CD8-positive, alpha-beta memory T cell (primary cell): Measurements from ENCODE around the gene HCN2. TPM values are rescaled to one million over a fixed set of nuclear protein-coding genes. Genes with fewer than 3 reads are reported as not detected.
A peak's percentile ranks its signal among the peaks of the same experiment; 100 is the strongest.

Experiments used
- CTCF ChIA-PET: fragments of 350-600 bp; sonication (Branson Sonifier 250); formaldehyde crosslinking; loops from one replicate; lab custom pipeline; 2021; ENCODE audit warnings: antibody characterized with exemption; lab: Charles Lee
- POLR2A ChIA-PET: fragments of 350-600 bp; sonication (Branson Sonifier 250); formaldehyde crosslinking; loops from one replicate; lab custom pipeline; 2021; ENCODE audit warnings: antibody characterized with exemption; lab: Charles Lee
- DNase-seq, 5 donors: peaks; one replicate each; pipeline versions ENCODE4 v3.0.0 to v3.0.0-alpha.2; 2020 to 2022; ENCODE audit warnings: mixed read lengths in 1 of 5
- H3K27ac ChIP-seq: one replicate; pipeline ENCODE4 v1.7.0; 2013; ENCODE audit warnings: low read depth, mild to moderate bottlenecking, low read length, moderate library complexity
- H3K27me3 ChIP-seq: 2 replicates; pipeline ENCODE4 v1.7.0; 2013; ENCODE audit warnings: low read length, mild to moderate bottlenecking; ENCODE audit not compliant: insufficient read depth, poor library complexity, severe bottlenecking
- H3K36me3 ChIP-seq: 2 replicates; pipeline ENCODE4 v1.7.0; 2013; ENCODE audit warnings: mild to moderate bottlenecking, low read length, moderate library complexity; ENCODE audit not compliant: insufficient read depth
- H3K4me1 ChIP-seq: 2 replicates; pipeline ENCODE4 v1.7.0; 2013; ENCODE audit warnings: mild to moderate bottlenecking, low read length, moderate library complexity; ENCODE audit not compliant: insufficient read depth
- H3K4me3 ChIP-seq: 2 replicates; pipeline ENCODE4 v1.7.0; 2013; ENCODE audit warnings: mild to moderate bottlenecking, low read length
- H3K9me3 ChIP-seq: 2 replicates; pipeline ENCODE4 v1.7.0; 2013; ENCODE audit warnings: mild to moderate bottlenecking, low read length
- H3K27ac Mint-ChIP-seq, 8 donors: one replicate each; pipeline ENCODE4 v1.8.0; 2020 to 2021; ENCODE audit warnings: mixed read lengths in 8 of 8, mild to moderate bottlenecking in 6 of 8, inconsistent platforms in 3 of 8, moderate library complexity in 3 of 8
- H3K27me3 Mint-ChIP-seq, 2 donors: one replicate each; pipeline ENCODE4 v1.8.0; 2020 to 2021; ENCODE audit warnings: mixed read lengths in 2 of 2, mild to moderate bottlenecking in 1 of 2, moderate library complexity in 1 of 2
- H3K36me3 Mint-ChIP-seq, 3 donors: one replicate each; pipeline ENCODE4 v1.8.0; 2020 to 2021; ENCODE audit warnings: mixed read lengths in 3 of 3, inconsistent platforms in 1 of 3, mild to moderate bottlenecking in 1 of 3
- H3K4me1 Mint-ChIP-seq, 3 donors: one replicate each; pipeline ENCODE4 v1.8.0; 2020 to 2021; ENCODE audit warnings: mixed read lengths in 3 of 3, inconsistent platforms in 1 of 3, mild to moderate bottlenecking in 1 of 3
- H3K4me3 Mint-ChIP-seq, 7 donors: one replicate each; pipeline ENCODE4 v1.8.0; 2020 to 2021; ENCODE audit warnings: mixed read lengths in 7 of 7, mild to moderate bottlenecking in 6 of 7, moderate library complexity in 4 of 7, inconsistent platforms in 2 of 7
- H3K9me3 Mint-ChIP-seq, 5 donors: one replicate each; pipeline ENCODE4 v1.8.0; 2020 to 2022; ENCODE audit warnings: mixed read lengths in 5 of 5, mild to moderate bottlenecking in 3 of 5, moderate library complexity in 2 of 5, inconsistent platforms in 1 of 5
- polyA plus RNA-seq: library from polyadenylated mRNA; unstranded; fragments of 300-500 nt; fragmentation: Illumina TruSeq; gene quantifications from one replicate; pipeline ENCODE4 v1.2.3, GENCODE V29; 2021
- total RNA-seq, 2 experiments: library from RNA; stranded (reverse); gene quantifications; one replicate each; pipeline ENCODE4 v1.2.3, GENCODE V29; 2021

Gene HCN2
- total and polyA plus RNA-seq, 3 experiments from 2014 or later, result 0.42 to 0.48 TPM; not detected in 1

DNA sequence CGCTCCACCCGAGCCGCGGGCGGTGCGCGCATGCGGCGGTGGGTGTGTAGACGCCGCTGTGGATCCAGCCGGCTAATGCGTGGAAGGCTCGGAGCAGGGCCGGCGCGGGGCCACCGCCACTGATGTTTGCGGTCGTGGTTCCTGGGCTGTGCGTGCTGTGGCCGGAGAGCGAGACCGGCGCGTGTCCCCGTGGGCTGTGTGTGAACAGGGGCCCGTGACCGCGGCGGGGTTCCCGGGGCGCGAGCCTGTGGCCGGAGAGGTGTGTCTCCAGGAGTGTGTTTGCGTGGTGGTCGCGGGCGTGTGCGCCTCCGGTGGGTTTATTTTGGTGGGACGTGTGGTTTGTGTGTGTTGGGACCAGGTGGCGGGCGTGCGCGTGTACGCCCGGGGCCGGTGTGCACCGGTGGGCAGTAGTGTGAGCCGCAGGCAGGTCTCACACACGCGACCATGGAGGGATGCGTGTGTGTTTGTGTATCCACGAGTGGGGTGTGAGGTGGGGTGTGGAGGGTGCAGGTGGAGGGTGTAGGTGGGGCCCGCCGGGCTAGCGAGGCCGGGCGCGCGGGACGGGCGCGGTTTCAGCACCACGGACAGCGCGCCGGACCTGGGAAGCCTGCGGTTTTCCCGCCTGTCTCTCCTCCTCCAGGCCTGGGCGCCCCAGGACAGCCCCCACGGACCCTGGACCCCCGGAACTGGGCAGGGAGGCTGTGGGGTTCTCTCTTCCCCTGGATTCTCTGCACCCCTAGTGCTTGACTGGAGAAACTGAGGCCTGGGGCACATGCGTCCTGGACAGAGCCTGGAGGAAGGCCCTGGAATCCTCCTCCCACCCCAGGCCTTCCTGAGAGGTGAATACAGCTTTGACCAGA is 1.6 kb downstream of the HCN2 start:
- Mint-ChIP-seq H3K27ac (no peak overlapping the region), H3K4me1 (peaks cover 4 to 17% (median 5%) of the 10 kb centered on the region in 3 donors), H3K4me3 (peak overlapping the region in 5 of 7 donors; percentile 24 to 66 (median 33)), H3K36me3 (no peaks in the 10 kb centered on the region), H3K9me3 (no peaks in the 10 kb centered on the region), H3K27me3 (peaks cover 10 to 28% of the 10 kb centered on the region in 2 donors)
- Histone ChIP-seq H3K4me3 (no peak overlapping the region), H3K9me3 (no peaks in the 10 kb centered on the region), H3K4me1 (peaks cover 16% of the 10 kb centered on the region), H3K27me3 (peaks cover 20% of the 10 kb centered on the region), H3K27ac (no peak overlapping the region), H3K36me3 (no peaks in the 10 kb centered on the region)
- CTCF ChIA-PET, result no interaction called here
- no peak for DNase-seq
- POLR2A ChIA-PET, result no interaction called here

DNA sequence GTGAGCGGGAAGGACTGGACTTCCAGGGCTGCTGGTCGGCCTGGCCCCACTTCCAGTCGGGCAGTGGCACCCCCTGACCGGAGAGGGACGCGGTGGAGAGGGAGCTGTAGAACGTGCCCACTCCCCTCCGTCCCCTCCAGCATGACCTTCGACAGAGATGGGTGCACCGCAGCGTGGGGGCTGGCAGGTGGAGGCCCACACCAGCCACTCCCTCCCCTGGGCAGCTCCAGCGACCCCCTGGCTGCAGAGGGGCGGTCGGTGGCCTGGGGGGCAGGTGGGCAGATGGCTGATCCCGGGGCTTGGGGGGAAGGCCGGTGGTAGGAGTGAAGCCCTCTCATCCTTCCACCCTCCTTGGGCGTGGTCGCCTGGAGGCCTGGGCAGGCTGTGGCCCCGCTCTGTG is 2.4 kb downstream of the HCN2 start:
- POLR2A ChIA-PET, result no interaction called here
- CTCF ChIA-PET, result no interaction called here

DNA sequence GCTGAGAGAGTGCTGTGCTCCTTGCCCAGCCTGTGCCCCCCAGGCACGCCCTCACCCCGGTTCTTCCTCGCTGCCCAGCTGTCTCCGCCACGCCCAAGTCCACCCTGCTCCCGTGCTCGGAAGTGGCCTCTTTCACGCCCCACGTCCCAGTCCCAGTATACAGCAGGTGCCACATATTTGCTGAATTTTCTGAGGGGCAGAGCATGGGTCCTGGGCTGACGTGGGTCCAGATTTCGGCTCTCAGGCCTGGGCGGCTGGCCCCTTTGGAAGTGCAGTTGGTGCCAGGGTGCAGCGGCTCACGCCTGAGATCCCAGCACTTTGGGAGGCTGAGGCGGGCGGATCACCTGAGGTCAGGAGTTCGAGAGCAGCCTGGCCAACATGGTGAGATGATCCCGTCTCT is 3.4 kb downstream of the HCN2 start:
- Mint-ChIP-seq H3K27me3 (peaks cover 9 to 23% of the 10 kb centered on the region in 2 donors), H3K4me1 (peaks cover 1 to 14% (median 4%) of the 10 kb centered on the region in 3 donors), H3K9me3 (no peaks in the 10 kb centered on the region), H3K27ac (no peak overlapping the region), H3K4me3 (peak overlapping the region in 2 of 7 donors; percentile 35 to 36), H3K36me3 (no peaks in the 10 kb centered on the region)
- Histone ChIP-seq H3K27ac (no peak overlapping the region), H3K4me1 (peaks cover 14% of the 10 kb centered on the region), H3K27me3 (peaks cover 18% of the 10 kb centered on the region), H3K36me3 (no peaks in the 10 kb centered on the region), H3K4me3 (no peak overlapping the region), H3K9me3 (no peaks in the 10 kb centered on the region)
- ChIA-PET POLR2A (no interaction called here), CTCF (no interaction called here)
- no peak for DNase-seq

More for the DNA sequence above, 2.4 kb downstream of the HCN2 start:
- DNase-seq, result no peak
- Histone ChIP-seq H3K36me3 (no peaks in the 10 kb centered on the region), H3K9me3 (no peaks in the 10 kb centered on the region), H3K4me3 (no peak overlapping the region), H3K27ac (no peak overlapping the region), H3K27me3 (peaks cover 18% of the 10 kb centered on the region), H3K4me1 (peaks cover 16% of the 10 kb centered on the region)
- Mint-ChIP-seq H3K27me3 (peaks cover 10 to 25% of the 10 kb centered on the region in 2 donors), H3K27ac (no peak overlapping the region), H3K4me3 (no peak overlapping the region), H3K36me3 (no peaks in the 10 kb centered on the region), H3K4me1 (peaks cover 4 to 17% (median 5%) of the 10 kb centered on the region in 3 donors), H3K9me3 (no peaks in the 10 kb centered on the region)

DNA sequence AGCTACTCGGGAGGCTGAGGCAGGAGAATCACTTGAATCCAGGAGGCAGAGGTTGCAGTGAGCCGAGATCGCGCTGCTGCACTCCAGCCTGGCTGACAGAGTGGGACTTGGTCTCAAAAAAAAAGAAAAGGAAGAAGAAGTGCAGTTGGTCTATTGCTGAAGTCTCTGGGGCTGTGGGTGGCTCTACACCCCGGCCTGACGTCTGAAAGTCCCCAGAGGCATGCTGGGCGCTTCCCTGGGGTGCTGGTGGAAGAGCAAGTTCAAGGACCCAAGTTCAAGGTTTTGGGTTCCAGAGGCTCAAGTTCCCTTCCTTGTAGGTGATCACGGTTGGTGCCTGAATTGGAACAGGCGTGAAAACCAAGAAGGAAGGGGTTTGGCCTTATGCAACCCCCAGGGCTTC is 3.8 kb downstream of the HCN2 start:
- Mint-ChIP-seq H3K27me3 (peaks cover 6 to 20% of the 10 kb centered on the region in 2 donors), H3K9me3 (no peaks in the 10 kb centered on the region), H3K27ac (no peak overlapping the region), H3K4me1 (peaks cover 0 to 11% (median 2%) of the 10 kb centered on the region in 3 donors), H3K36me3 (no peaks in the 10 kb centered on the region), H3K4me3 (peak overlapping the region in 1 of 7 donors; percentile 35)
- H3K27me3 ChIP-seq, result peaks cover 16% of the 10 kb centered on the region
- H3K27ac ChIP-seq, result no peak overlapping the region
- CTCF ChIA-PET, result interaction anchor here (1.2 kb wide), 1 partner anchor 83 kb away, joined by 3 read pairs; no protein-coding TSS in a partner anchor
- peaks cover 10% of the 10 kb centered on the region for H3K4me1 ChIP-seq
- no peak for DNase-seq
- POLR2A ChIA-PET, result no interaction called here
- no peaks in the 10 kb centered on the region for H3K9me3 ChIP-seq
- no peak overlapping the region for H3K4me3 ChIP-seq
- H3K36me3 ChIP-seq, result no peaks in the 10 kb centered on the region

DNA sequence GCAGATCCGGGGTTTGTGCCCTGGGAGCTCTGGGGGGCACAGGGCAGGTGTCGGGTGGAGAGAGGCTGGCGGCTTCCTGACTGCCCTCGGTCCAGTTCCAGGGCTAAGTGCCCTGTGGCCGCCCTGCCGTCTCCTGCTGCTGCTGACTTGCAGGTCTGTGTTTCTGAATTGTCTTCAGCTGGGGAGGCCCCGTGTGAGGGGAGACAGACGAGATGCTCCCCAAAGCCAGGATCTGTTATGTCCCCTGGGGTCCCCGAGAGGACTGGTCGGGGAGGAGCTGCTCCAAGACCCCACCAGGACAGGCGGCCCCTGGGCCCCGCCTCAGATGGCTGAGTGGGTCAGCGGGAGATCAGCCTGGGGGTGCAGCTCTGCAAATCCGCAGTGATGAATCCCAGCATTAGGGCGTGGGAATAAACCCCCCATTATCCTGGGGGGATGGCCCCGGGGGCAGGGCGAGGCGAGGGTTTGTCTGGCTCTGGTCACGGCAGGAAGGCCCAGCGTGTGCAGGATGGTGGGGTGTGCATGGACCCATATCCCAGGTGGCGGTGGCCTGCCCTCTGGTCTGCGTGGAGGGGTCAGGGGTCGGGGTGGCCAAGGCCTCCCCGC is 4.7 kb downstream of the HCN2 start:
- no peak overlapping the region for H3K4me3 Mint-ChIP-seq
- Histone ChIP-seq H3K27me3 (peaks cover 8% of the 10 kb centered on the region), H3K4me1 (peaks cover under 1% of the 10 kb centered on the region), H3K27ac (no peak overlapping the region), H3K9me3 (no peaks in the 10 kb centered on the region), H3K36me3 (no peaks in the 10 kb centered on the region), H3K4me3 (no peak overlapping the region)
- H3K27me3 Mint-ChIP-seq, result peaks cover 6 to 17% of the 10 kb centered on the region in 2 donors
- peaks cover 0 to 4% (median 0%) of the 10 kb centered on the region in 3 donors for H3K4me1 Mint-ChIP-seq
- DNase-seq, result no peak
- H3K36me3 Mint-ChIP-seq, result no peaks in the 10 kb centered on the region
- ChIA-PET CTCF (interaction anchor here (1.2 kb wide), 1 partner anchor 84 kb away, joined by 3 read pairs; no protein-coding TSS in a partner anchor), POLR2A (no interaction called here)
- H3K27ac Mint-ChIP-seq, result no peak overlapping the region
- H3K9me3 Mint-ChIP-seq, result no peaks in the 10 kb centered on the region

DNA sequence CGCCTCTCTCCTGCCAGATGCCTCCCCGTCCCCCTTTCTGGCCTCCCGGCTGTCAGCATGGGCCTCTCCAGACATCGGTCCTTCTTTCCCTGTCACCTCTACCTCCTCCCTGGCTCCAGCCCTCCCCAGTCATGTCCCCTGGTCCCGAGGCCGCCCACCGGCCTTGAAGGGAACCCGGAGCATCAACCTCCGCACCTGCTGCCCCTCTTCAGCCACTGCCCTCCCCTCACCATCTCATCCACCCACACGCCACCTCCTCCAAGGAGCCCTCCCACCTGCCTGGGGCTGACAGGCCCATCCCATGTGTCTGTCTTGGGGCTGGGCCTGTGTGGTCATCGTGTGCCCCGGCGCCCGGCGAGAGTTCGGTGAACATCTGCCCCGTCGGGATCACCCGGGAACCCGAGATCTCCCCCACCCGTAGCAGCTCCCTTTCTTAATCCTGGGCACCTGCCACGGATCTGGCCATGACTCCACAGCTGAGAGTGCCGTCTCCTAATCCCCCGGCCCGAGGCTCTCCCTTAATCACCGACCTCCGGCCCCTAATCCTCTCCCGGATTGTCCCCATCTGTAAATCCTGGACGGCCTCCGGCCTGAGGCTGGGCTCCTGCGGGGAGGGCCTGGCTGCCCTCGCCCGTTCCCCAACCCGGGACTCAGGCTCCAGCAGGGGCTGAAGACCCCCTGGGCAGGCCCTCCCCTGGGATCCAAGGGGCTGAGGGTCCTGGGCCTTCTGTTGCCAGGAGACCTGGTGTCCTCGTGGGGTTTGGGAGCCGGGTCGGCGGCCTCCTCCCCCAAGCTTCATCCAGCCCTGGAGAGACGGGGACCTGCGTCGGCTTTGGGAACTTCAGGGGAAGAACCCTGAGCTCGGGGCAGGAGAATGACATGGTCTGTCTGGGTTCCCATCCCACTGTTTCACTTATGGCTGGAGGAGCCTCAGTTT is 5.9 kb downstream of the HCN2 start:
- CTCF ChIA-PET, result interaction anchor here (1.3 kb wide), 1 partner anchor 11 kb away, joined by 4 read pairs; no protein-coding TSS in a partner anchor
- no peak overlapping the region for H3K27ac Mint-ChIP-seq
- POLR2A ChIA-PET, result no interaction called here
- no peaks in the 10 kb centered on the region for H3K36me3 ChIP-seq
- H3K9me3 Mint-ChIP-seq, result no peaks in the 10 kb centered on the region
- peaks cover 0 to 4% (median 0%) of the 10 kb centered on the region in 3 donors for H3K4me1 Mint-ChIP-seq
- H3K27me3 Mint-ChIP-seq, result peaks cover 6 to 17% of the 10 kb centered on the region in 2 donors
- H3K27me3 ChIP-seq, result peaks cover 8% of the 10 kb centered on the region
- H3K4me3 Mint-ChIP-seq, result no peak overlapping the region
- no peak overlapping the region for H3K4me3 ChIP-seq
- no peaks in the 10 kb centered on the region for H3K4me1 ChIP-seq
- DNase-seq, result no peak
- H3K9me3 ChIP-seq, result no peaks in the 10 kb centered on the region
- H3K36me3 Mint-ChIP-seq, result no peaks in the 10 kb centered on the region
- H3K27ac ChIP-seq, result no peak overlapping the region

DNA sequence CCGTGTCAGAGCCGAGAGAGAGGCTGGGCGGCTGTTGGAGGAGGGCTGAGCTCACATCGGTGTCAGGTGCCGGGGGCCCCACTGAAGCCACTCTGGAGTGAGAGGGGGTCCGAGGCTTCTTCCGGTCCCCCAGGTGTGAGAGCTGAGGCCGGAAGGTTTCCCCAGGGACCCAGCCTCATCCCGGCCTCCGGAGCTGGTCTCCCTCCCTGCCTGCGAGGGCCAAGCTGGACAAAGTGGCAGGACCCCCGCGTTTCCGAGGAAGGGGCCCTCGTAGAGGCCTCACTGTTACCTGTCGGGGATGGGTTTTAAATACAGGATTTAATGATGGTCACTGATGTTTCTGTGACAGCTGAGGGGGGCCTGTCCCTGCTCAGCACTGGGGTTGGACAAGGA is 6.6 kb downstream of the HCN2 start:
- Histone ChIP-seq H3K4me3 (no peak overlapping the region), H3K36me3 (no peaks in the 10 kb centered on the region), H3K27me3 (peaks cover 2% of the 10 kb centered on the region), H3K27ac (no peak overlapping the region), H3K9me3 (no peaks in the 10 kb centered on the region), H3K4me1 (no peaks in the 10 kb centered on the region)
- POLR2A ChIA-PET, result no interaction called here
- Mint-ChIP-seq H3K4me3 (no peak overlapping the region), H3K27me3 (peaks cover 4 to 15% of the 10 kb centered on the region in 2 donors), H3K4me1 (peaks cover 0 to 2% (median 0%) of the 10 kb centered on the region in 3 donors), H3K9me3 (no peaks in the 10 kb centered on the region), H3K27ac (no peak overlapping the region), H3K36me3 (no peaks in the 10 kb centered on the region)
- CTCF ChIA-PET, result interaction anchor here (1.3 kb wide), 1 partner anchor 12 kb away, joined by 4 read pairs; no protein-coding TSS in a partner anchor
- DNase-seq, result no peak
